ENCODE data around the gene RNLS.

Gene RNLS

GRCh38 chr10:88458209-88458608 lies 124.9 kb downstream of the RNLS start:
- no peaks in the 10 kb centered on the region for H3K27me3 ChIP-seq (ENCODE audit: low read length)
- H3F3A ChIP-seq (ENCODE audit: insufficient read depth), result no peaks in the 10 kb centered on the region
- no peak overlapping the region for H3K27ac ChIP-seq (ENCODE audit: low read depth, low read length)
- TF ChIP-seq CTCF (IDR thresholded peaks at IDR 0.05; ENCODE audit: insufficient read depth, low read length, poor library complexity, severe bottlenecking) (no peak), EZH2phosphoT487 (conservative IDR thresholded peaks at IDR 0.05; ENCODE audit: low read length) (no peak)
- no peak overlapping the region for H2AFZ ChIP-seq (ENCODE audit: low read depth, low read length, severe bottlenecking)
- H3K36me3 ChIP-seq (ENCODE audit: low read length), result no peaks in the 10 kb centered on the region
- H3K4me3 ChIP-seq (ENCODE audit: insufficient read depth, low read length, poor library complexity, severe bottlenecking), result no peak overlapping the region
- H3K9ac ChIP-seq (ENCODE audit: low read length), result no peak overlapping the region
- H3K79me2 ChIP-seq (ENCODE audit: insufficient read depth, low read length), result no peaks in the 10 kb centered on the region
- H3K9me2 ChIP-seq (replicated peaks; ENCODE audit: insufficient read depth, low read length), result no peaks in the 10 kb centered on the region
- no peaks in the 10 kb centered on the region for H4K20me1 ChIP-seq (ENCODE audit: low read depth, low read length)
- no peak overlapping the region for H3K4me2 ChIP-seq (ENCODE audit: low read depth, low read length, poor library complexity, severe bottlenecking)
- H3K9me3 ChIP-seq (ENCODE audit: insufficient read depth, low read length), result no peaks in the 10 kb centered on the region

GRCh38 chr10:88457660-88458059 lies 125.5 kb downstream of the RNLS start:
- Histone ChIP-seq H3K9ac (ENCODE audit: low read length) (no peak overlapping the region), H3K9me3 (ENCODE audit: insufficient read depth, low read length) (no peaks in the 10 kb centered on the region), H4K20me1 (ENCODE audit: low read depth, low read length) (no peaks in the 10 kb centered on the region), H3K4me2 (ENCODE audit: low read depth, low read length, poor library complexity, severe bottlenecking) (no peak overlapping the region), H3K4me3 (ENCODE audit: insufficient read depth, low read length, poor library complexity, severe bottlenecking) (no peak overlapping the region), H2AFZ (ENCODE audit: low read depth, low read length, severe bottlenecking) (no peak overlapping the region), H3K27ac (ENCODE audit: low read depth, low read length) (no peak overlapping the region), H3K27me3 (ENCODE audit: low read length) (no peaks in the 10 kb centered on the region), H3K36me3 (ENCODE audit: low read length) (no peaks in the 10 kb centered on the region), H3K79me2 (ENCODE audit: insufficient read depth, low read length) (no peaks in the 10 kb centered on the region), H3K9me2 (replicated peaks; ENCODE audit: insufficient read depth, low read length) (no peaks in the 10 kb centered on the region), H3F3A (ENCODE audit: insufficient read depth) (no peaks in the 10 kb centered on the region)
- TF ChIP-seq EZH2phosphoT487 (conservative IDR thresholded peaks at IDR 0.05; ENCODE audit: low read length) (no peak), CTCF (IDR thresholded peaks at IDR 0.05; ENCODE audit: insufficient read depth, low read length, poor library complexity, severe bottlenecking) (no peak)

DNA sequence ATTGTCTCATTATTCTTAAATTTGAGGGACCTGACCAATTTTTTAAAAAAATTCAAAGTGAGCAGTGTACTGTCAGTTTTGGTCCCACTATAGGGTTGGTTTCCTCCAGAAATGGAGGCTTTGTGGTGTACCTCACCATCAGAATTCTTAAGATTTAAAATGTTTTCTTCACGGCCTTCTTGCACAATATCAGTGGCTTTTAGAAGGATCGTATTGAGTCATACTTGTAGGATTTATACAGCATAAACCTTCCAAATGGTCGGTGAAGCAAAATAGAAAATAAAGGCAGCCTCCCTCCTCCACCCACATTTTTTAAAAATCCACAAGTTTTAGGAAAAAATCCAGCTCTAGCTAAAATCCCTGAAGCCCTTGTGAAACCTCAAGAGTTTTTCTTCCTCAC lies 126.4 kb downstream of the RNLS start:
- no peaks in the 10 kb centered on the region for H3K79me2 ChIP-seq (ENCODE audit: insufficient read depth, low read length)
- H3K9me3 ChIP-seq (ENCODE audit: insufficient read depth, low read length), result no peaks in the 10 kb centered on the region
- H3K4me3 ChIP-seq (ENCODE audit: insufficient read depth, low read length, poor library complexity, severe bottlenecking), result no peak overlapping the region
- TF ChIP-seq CTCF (IDR thresholded peaks at IDR 0.05; ENCODE audit: insufficient read depth, low read length, poor library complexity, severe bottlenecking), result no peak
- TF ChIP-seq EZH2phosphoT487 (conservative IDR thresholded peaks at IDR 0.05; ENCODE audit: low read length), result no peak
- H3K4me2 ChIP-seq (ENCODE audit: low read depth, low read length, poor library complexity, severe bottlenecking), result no peak overlapping the region
- no peak overlapping the region for H3K27ac ChIP-seq (ENCODE audit: low read depth, low read length)
- H2AFZ ChIP-seq (ENCODE audit: low read depth, low read length, severe bottlenecking), result no peak overlapping the region
- H3F3A ChIP-seq (ENCODE audit: insufficient read depth), result no peaks in the 10 kb centered on the region
- no peaks in the 10 kb centered on the region for H3K9me2 ChIP-seq (replicated peaks; ENCODE audit: insufficient read depth, low read length)
- no peak overlapping the region for H3K9ac ChIP-seq (ENCODE audit: low read length)
- H4K20me1 ChIP-seq (ENCODE audit: low read depth, low read length), result no peaks in the 10 kb centered on the region
- no peaks in the 10 kb centered on the region for H3K27me3 ChIP-seq (ENCODE audit: low read length)
- no peaks in the 10 kb centered on the region for H3K36me3 ChIP-seq (ENCODE audit: low read length)

GRCh38 chr10:88455831-88456230 lies 127.3 kb downstream of the RNLS start:
- no peaks in the 10 kb centered on the region for H3K36me3 ChIP-seq (ENCODE audit: low read length)
- H2AFZ ChIP-seq (ENCODE audit: low read depth, low read length, severe bottlenecking), result no peak overlapping the region
- no peak overlapping the region for H3K9ac ChIP-seq (ENCODE audit: low read length)
- no peaks in the 10 kb centered on the region for H3K27me3 ChIP-seq (ENCODE audit: low read length)
- H3K4me2 ChIP-seq (ENCODE audit: low read depth, low read length, poor library complexity, severe bottlenecking), result no peak overlapping the region
- H3K4me3 ChIP-seq (ENCODE audit: insufficient read depth, low read length, poor library complexity, severe bottlenecking), result no peak overlapping the region
- no peak overlapping the region for H3K27ac ChIP-seq (ENCODE audit: low read depth, low read length)
- no peaks in the 10 kb centered on the region for H3K9me3 ChIP-seq (ENCODE audit: insufficient read depth, low read length)
- no peaks in the 10 kb centered on the region for H3F3A ChIP-seq (ENCODE audit: insufficient read depth)
- no peak for TF ChIP-seq EZH2phosphoT487 (conservative IDR thresholded peaks at IDR 0.05; ENCODE audit: low read length)
- no peak for TF ChIP-seq CTCF (IDR thresholded peaks at IDR 0.05; ENCODE audit: insufficient read depth, low read length, poor library complexity, severe bottlenecking)
- no peaks in the 10 kb centered on the region for H3K9me2 ChIP-seq (replicated peaks; ENCODE audit: insufficient read depth, low read length)
- H4K20me1 ChIP-seq (ENCODE audit: low read depth, low read length), result no peaks in the 10 kb centered on the region
- H3K79me2 ChIP-seq (ENCODE audit: insufficient read depth, low read length), result no peaks in the 10 kb centered on the region
